Measurements from ENCODE around the gene MYO3A.

GRCh38 chr10:26194275-26194674 is 260.2 kb downstream of the MYO3A start:
- TF ChIP-seq CTCF (IDR thresholded peaks at IDR 0.05; ENCODE audit: insufficient read depth, low read depth, low read length) = no peak
- TF ChIP-seq EZH2 (IDR thresholded peaks at IDR 0.05; ENCODE audit: insufficient read depth, low read length) = no peak
